BJ (cell line): ENCODE measurements around the gene CAMKMT. TPM values are rescaled to one million over a fixed set of nuclear protein-coding genes. Genes with fewer than 3 reads are reported as not detected.

Experiments
- CTCF ChIA-PET: fragments of 350-600 bp; formaldehyde crosslinking; extraction: SDS; loops from one replicate; lab custom pipeline; 2021; ENCODE audit warnings: antibody characterized with exemption, inconsistent platforms; lab: Yijun Ruan, JAX
- POLR2A ChIA-PET: fragments of 300-600 bp; sonication (Branson Sonifier 250); formaldehyde crosslinking; extraction: SDS; loops from one replicate; lab custom pipeline; 2021; ENCODE audit warnings: antibody characterized with exemption; lab: Charles Lee
- DNase-seq: peaks from one replicate; pipeline ENCODE4 v3.0.0-alpha.2; 2011; ENCODE audit warnings: low read depth
- H3K27me3 ChIP-seq: 2 replicates; pipeline ENCODE4 v1.6.0; 2011; ENCODE audit warnings: low read length; ENCODE audit not compliant: control insufficient read depth, insufficient read depth
- H3K36me3 ChIP-seq: 2 replicates; pipeline ENCODE4 v1.5.1; 2011; ENCODE audit warnings: low read length; ENCODE audit not compliant: control insufficient read depth, insufficient read depth
- H3K4me3 ChIP-seq: 2 replicates; pipeline ENCODE4 v1.5.1; 2011; ENCODE audit warnings: low read depth, mild to moderate bottlenecking, control low read depth, low read length
- CTCF ChIP-seq: IDR thresholded peaks from 2 replicates; pipeline ENCODE4 v1.5.1; 2011; ENCODE audit warnings: low read depth, mild to moderate bottlenecking, control low read depth, inconsistent platforms, low read length, moderate library complexity; ENCODE audit not compliant: insufficient read depth
- polyA plus RNA-seq: library from polyadenylated mRNA; depleted of rRNA; stranded (reverse); fragments of >200 nt; gene quantifications from 2 replicates; pipeline ENCODE4 v1.2.3, GENCODE V29; 2011

CAMKMT gene
- polyA plus RNA-seq, 1 experiment, result 2.0 TPM

DNA sequence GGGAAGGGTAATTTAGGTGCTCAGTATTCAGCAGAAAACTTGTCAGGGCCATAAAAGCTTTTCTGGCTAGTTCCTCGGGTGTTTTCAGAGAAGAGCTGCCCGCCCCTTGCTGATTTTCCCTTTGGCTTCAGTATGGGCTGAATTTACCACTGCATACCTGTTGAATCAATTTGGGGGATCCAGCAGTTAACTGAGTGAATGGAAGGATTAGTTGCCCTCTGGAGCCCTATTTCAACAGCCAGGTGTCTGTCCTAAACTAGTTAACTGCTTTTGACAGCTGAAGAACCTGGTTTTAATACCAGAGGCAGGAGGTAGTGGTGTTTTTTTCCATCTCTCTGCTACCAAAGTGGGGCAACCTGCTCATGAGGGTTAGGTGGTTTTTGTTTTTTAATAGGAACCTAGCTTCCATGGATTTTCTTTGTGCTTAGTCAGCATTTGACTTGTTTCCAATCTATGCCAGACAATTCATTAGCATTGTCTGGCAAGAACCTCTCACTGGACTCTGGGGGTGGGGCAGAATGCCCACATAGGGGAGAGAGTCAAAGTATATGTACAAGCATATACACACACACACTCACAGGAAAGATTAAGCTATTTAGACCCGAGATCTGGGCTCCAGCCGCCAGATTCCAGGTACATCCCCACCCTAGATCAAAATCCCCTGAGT is 413.2 kb downstream of the CAMKMT start:
- ChIA-PET CTCF (interaction anchor here (0.8 to 0.9 kb wide), 2 partner anchors 11 to 180 kb away, joined by 3 read pairs; no protein-coding TSS in a partner anchor), POLR2A (no interaction called here)
- no peak for DNase-seq
- H3K36me3 ChIP-seq, result no peaks in the 10 kb centered on the region
- H3K27me3 ChIP-seq, result peaks cover 8% of the 10 kb centered on the region
- no peak overlapping the region for H3K4me3 ChIP-seq
- TF ChIP-seq CTCF, result no peak

- no peaks in the 10 kb centered on the region for H3K36me3 ChIP-seq
- DNase-seq, result no peak
Observed at GRCh38 chr2:44777036-44777435, 415.3 kb downstream of the CAMKMT start.

DNA sequence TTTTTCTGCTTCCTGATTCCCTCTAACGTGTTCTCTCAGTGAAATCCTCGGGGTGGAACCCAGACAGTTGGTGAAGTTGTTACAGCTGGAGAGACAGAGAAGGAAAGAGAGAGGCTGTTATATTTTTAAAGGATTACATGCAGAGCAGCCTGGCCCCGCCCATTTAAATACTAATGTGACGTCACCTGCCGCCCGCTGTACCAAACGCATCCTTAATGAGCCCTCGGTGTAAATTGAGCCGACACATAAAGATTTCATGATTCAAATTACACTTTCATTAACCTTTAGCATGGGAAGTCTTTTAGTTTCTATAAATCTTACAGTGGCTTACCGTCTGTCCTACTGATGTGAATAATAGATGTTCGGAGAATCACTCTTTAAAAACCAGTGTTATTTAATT is 415.8 kb downstream of the CAMKMT start:
- no peaks in the 10 kb centered on the region for H3K36me3 ChIP-seq
- no peak for DNase-seq
- no peak overlapping the region for H3K4me3 ChIP-seq
- POLR2A ChIA-PET, result no interaction called here
- no peak for TF ChIP-seq CTCF
- CTCF ChIA-PET, result no interaction called here
- H3K27me3 ChIP-seq, result peaks cover 8% of the 10 kb centered on the region

More at GRCh38 chr2:44777036-44777435, 415.3 kb downstream of the CAMKMT start:
- Histone ChIP-seq H3K4me3 (no peak overlapping the region), H3K27me3 (peaks cover 8% of the 10 kb centered on the region)
- ChIA-PET CTCF (no interaction called here), POLR2A (no interaction called here)
- TF ChIP-seq CTCF, result no peak

GRCh38 chr2:44778221-44778654 is 416.5 kb downstream of the CAMKMT start:
- Histone ChIP-seq H3K27me3 (peaks cover 8% of the 10 kb centered on the region), H3K4me3 (no peak overlapping the region), H3K36me3 (no peaks in the 10 kb centered on the region)
- DNase-seq, result no peak
- ChIA-PET CTCF (no interaction called here), POLR2A (no interaction called here)
- TF ChIP-seq CTCF, result no peak

DNA sequence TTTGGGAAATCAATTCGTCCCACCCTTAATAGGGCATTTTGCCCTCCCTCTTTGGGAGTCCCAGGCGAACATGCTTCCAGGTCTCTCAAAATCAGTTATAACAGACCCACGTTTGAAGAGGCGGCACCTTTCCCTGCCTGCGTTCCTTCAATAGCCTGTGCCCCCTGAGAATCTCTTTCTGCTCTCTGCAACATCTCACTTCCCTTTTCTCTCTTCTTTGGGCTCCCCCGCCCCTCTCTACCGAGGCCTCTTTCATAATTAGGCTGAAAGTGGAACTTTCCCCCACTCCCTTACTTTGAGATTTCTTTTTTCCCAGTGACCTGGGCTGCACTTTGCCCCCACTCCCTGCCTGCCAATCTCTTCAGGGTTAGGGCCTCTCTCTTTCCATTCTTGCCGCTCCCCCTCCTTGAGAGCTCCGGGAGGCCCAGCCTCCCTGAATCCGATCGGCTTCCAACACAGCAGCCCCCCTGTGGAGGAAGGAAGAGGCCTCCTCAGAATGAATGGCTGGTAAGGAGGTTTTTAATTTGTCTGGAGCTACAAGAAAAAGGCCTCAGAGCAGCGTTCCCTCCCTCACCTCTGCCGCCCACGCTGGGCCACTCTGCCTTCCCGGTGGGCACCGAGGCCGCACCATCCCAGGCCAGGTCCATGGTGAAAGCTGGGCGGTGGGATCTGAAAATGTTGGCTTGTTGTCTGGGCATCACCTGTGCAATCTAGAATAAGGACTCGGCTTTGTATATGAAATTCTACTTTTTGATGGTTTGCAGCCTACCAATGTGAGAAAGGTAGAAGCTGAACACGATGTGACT is 417.1 kb downstream of the CAMKMT start:
- Histone ChIP-seq H3K4me3 (no peak overlapping the region), H3K27me3 (peaks cover 8% of the 10 kb centered on the region), H3K36me3 (no peaks in the 10 kb centered on the region)
- TF ChIP-seq CTCF, result no peak
- no peak for DNase-seq
- POLR2A ChIA-PET, result no interaction called here
- CTCF ChIA-PET, result no interaction called here
